GDM1 (cell line): Measurements from ENCODE around the gene CCDC159.
"Not testable (repeated sequence)": the region's sequence is repeated elsewhere in the genome, so short reads cannot be mapped to it uniquely, and the experiment has no call there.

Experiments used
- DNase-seq: peaks from one replicate; lab custom pipeline; 2025; lab: John Stamatoyannopoulos, UW

CCDC159 gene

GRCh38 chr19:11346104-11346940 is at the start of gene CCDC159, which contains the start of gene TMEM205:
TSS of gene CCDC159 (plus strand) at chr19:11346519. CDS start at chr19:11346607, 88 bp downstream.
TSS of gene TMEM205 (minus strand) at chr19:11346268. CDS start at chr19:11345619, 649 bp downstream.
- DNase-seq: peak; percentile 95

GRCh38 chr19:11299946-11300810 is 46.1 kb upstream of the CCDC159 start:
- DNase-seq: no peak

- DNase-seq: no peak
These were observed 45.6 kb upstream of the CCDC159 start for GRCh38 chr19:11300811-11301120.

- no peak for DNase-seq
These were observed 41.4 kb upstream of the CCDC159 start for GRCh38 chr19:11304936-11305335.

- DNase-seq: no peak
These were observed 40.0 kb upstream of the CCDC159 start for GRCh38 chr19:11306337-11306736.

- not testable (repeated sequence) for DNase-seq
These were observed 25.9 kb upstream of the CCDC159 start for GRCh38 chr19:11320278-11320995.

GRCh38 chr19:11321191-11322126 is 24.9 kb upstream of the CCDC159 start:
- DNase-seq: no peak

GRCh38 chr19:11322269-11323024 is 23.9 kb upstream of the CCDC159 start:
- DNase-seq: peak; percentile 21

- DNase-seq: no peak
These were observed 22.7 kb upstream of the CCDC159 start for GRCh38 chr19:11323601-11324078.

- DNase-seq: peak; percentile 69
These were observed 22.1 kb upstream of the CCDC159 start for GRCh38 chr19:11324079-11324661.

- no peak for DNase-seq
These were observed 21.4 kb upstream of the CCDC159 start for GRCh38 chr19:11324748-11325389.

GRCh38 chr19:11325544-11325943 is 20.8 kb upstream of the CCDC159 start:
- no peak for DNase-seq

- DNase-seq: no peak
These were observed 16.2 kb upstream of the CCDC159 start for GRCh38 chr19:11330127-11330526.

GRCh38 chr19:11331502-11331901 is 14.8 kb upstream of the CCDC159 start:
- no peak for DNase-seq

- DNase-seq: no peak
These were observed 13.5 kb upstream of the CCDC159 start for GRCh38 chr19:11332822-11333221.

GRCh38 chr19:11333838-11334237 is 12.5 kb upstream of the CCDC159 start:
- not testable (repeated sequence) for DNase-seq

GRCh38 chr19:11335449-11336146 is 10.7 kb upstream of the CCDC159 start:
- no peak for DNase-seq

- DNase-seq: peak; percentile 4
These were observed 9.2 kb upstream of the CCDC159 start for GRCh38 chr19:11337080-11337479.

- no peak for DNase-seq
These were observed 8.2 kb upstream of the CCDC159 start for GRCh38 chr19:11338121-11338520.
